ENCODE measurements around the gene LHPP.

The LHPP gene

DNA sequence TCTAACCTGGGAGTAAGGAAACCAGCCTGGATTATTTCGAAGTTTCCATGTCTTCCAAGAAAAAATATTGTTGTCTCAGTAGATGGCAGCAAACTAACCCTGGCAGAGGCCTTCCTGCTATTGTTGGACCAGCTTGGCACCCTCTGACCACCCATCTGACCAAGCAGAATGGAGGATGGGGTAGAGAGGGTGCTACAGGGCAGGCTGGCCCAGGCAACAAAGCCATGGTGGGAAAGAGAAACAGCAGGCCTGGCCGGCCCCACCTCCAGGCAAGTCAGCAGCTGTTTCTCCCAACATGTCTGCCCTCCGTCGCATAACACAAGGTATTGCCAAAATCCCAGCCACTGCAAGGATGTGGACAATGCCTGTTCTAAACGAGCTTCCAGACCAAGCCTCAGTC lies 187.6 kb downstream of the LHPP start:
- peak; percentile 49 for DNase-seq

DNA sequence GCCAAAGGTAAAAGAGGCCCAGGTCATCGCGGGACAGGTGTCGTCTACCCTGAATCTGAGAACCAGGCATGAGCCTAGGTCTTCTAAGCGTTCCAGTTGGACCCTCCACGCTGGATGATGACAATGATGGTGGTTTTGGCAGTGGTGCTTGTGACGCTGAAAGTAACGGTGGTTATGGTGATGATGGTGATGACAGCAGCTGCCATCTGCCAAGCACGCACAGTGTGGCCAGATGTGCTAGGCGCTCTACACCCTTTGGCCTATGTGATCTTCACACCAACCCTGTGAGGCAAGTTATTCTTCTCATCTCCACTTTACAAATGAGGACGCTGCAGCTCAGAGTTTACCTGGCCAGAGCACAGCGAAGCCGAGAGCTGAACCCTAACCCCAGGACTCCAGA lies 188.6 kb downstream of the LHPP start:
- no peak for DNase-seq

- no peak for DNase-seq
These were observed 189.3 kb downstream of the LHPP start for GRCh38 chr10:124650820-124651401.

DNA sequence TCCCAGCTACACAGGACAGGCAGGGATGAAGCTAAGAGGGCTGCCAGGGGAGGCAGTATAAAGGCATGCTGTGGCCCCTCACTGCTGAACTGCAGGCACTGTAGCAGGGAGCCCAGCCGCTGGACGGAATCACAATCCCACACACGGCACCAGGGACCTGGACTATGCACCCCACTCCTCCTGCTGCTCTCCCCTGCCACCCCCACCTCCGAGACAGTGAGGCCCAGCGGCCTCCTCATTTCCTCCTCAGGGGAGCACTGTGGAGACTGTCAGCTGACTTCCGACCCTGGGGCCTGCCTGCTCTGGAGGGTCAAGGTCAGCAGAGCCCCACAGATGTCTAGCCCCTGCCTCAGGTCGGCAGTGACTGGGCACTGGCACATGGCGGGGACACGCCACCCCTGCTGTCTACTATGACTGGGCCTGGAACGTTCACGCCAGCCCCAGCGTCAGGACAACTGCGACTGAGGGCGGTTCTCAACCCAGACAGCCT lies 189.8 kb downstream of the LHPP start:
- DNase-seq: no peak

DNA sequence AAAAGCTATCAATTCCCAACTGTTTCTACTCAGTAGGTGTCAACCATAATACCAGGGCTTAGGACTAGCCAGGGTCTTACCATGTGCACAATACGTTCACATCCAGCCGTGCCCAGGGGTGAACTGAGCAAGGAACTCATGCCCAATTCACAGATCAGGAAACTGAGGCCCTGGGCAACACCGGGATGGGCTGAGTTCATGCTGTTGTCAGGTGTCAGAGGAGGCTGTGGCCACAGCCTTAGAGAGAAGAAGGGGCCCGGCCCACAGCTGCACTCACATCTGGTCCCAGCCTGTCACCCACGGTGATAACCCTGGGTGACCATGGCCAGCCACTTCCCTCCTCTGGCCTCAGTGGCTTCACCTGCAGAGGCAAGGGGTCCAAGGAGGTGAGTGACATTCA lies 190.6 kb downstream of the LHPP start:
- DNase-seq: no peak

DNA sequence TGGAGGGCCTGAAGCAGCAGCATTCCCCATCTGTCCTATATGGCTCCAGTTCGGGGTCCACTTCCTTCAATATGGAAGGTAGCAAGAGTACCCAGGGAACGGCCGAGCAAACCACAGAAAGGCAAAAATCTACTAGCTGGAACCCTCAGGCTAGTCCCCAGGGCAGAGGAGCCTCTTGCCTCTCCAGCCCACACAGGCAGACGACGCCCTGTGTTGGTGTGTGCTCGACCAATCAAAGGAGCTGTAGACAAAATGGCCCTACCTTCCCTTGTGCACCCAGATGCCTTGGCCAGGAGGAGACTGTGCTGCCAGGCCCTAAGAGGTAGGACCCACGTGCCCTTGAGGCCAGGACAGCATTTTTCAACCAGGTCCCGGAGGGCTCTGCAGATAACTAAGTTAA lies 191.1 kb downstream of the LHPP start:
- DNase-seq: no peak

- no peak for DNase-seq
These were observed 191.7 kb downstream of the LHPP start for GRCh38 chr10:124653311-124653710.

- no peak for DNase-seq
These were observed 192.4 kb downstream of the LHPP start for GRCh38 chr10:124653811-124654651.

DNA sequence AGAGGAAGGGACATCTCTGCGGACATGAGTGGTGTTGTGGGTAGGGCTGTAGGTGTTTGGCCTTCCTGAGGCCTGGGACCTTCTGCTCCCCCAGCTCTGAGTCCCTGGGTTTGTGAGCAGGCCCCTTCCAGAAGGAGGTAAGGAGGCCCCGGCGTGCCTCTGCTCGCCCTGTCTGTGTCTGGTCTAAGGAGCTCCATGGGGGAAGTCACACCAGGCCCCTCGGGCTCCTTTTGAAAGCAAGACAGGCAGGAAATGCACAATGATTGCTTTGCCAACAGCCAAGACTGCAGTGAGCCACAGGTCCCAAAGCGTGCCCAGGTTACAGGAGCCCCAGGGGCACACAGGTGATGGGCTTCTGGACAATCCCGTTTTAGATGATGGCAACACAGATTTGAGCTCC lies 193.1 kb downstream of the LHPP start:
- DNase-seq: no peak

- DNase-seq: no peak
These were observed 193.8 kb downstream of the LHPP start for GRCh38 chr10:124655191-124656112.

GRCh38 chr10:124656113-124656490 lies 194.5 kb downstream of the LHPP start:
- no peak for DNase-seq

DNA sequence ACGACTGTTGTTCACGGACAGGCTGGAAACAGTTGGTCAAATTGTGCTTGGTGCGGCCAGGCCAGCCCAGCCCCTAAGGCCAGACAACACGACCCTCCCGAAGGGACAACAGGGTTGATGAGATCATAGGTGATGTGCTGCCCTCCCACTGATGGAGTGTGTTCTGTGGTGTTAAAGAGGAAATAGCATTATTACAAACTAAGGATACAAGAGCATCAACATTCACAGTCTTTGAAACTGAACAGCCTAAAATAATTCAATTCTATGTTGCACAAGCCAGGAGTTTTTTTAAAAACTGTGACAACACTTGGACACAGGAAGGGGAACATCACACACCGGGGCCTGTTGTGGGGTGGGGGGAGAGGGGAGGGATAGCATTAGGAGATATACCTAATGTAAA lies 194.9 kb downstream of the LHPP start:
- DNase-seq: peak; percentile 46

DNA sequence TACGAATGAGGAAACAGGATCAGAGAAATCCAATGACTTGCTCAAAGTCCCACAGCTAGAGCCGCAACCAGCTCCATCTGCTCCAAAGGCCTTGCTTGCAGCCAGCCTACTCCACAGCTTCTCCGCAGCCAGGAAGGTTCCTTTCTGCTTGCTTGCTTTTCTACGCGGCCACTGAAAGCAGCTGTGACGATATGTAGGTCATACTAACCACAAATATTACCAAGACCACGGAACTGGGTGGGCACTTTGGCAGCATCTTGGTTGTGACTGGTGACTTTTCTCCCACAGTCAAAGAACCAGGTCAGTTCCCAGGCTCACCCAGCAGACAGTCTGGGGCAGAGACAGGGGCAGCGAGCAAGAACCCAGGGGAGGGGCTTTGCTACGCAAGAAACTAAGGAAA lies 196.2 kb downstream of the LHPP start:
- DNase-seq: no peak

GRCh38 chr10:124658591-124659242 lies 197.1 kb downstream of the LHPP start:
- DNase-seq: no peak

GRCh38 chr10:124659380-124659779 lies 197.8 kb downstream of the LHPP start:
- no peak for DNase-seq

DNA sequence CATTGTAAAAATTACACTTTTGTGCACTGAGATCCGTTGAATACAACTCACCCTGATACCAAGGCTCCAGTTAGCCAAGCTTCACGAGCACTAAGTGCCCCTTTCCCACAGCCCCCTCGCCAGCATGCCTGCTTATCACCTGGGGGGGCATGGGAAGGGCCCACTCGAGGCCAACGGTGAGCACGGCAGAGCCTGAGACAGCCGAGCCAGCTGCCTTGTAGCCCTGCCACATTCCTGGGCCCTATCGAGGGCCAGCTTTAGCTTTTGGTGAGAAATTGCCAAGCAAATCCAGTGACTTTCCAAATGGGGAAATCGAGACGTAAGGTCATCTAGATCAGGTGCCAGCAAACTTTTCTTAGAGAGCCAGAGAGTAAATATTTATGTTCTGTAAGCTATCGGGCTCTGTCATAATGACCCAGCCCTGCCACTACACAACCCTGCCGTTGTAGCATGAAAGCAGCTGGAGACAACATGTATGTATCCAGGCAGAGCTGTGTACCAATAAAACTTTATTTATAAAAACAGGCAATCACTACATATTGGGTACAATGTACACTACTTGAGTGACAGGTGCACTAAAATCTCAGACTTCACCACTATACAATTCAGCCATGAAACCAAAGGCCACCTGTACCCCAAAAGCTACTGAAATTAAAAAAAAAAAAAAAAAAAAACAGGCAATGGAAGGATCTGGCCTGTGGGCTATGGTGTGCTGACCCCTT lies 198.9 kb downstream of the LHPP start:
- DNase-seq: no peak

DNA sequence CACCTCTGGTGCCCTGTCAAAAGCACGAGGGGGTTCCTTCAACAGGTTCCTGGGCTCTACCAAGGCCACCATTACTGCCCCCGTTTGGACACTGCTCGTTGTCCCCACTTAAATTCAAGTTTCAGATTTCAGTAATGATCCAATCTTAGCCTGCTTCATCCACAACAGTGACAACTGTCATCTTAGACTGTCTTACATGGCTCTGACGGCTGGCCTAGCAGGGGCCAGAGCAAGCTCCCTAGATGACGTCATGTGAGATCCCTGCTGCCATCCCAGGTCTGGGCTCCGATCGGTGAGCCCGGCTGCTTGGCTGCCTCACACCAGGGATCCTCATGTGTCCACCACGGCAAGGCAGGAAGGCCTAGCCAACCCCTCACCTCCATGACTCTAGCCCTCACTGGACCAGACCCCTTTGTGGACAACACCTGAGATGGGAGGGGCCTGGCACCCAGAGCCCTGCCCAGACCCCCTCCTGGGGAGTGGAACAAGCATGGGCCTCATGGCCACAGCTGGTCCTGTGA lies 200.1 kb downstream of the LHPP start:
- DNase-seq: no peak

- DNase-seq: no peak
These were observed 201.6 kb downstream of the LHPP start for GRCh38 chr10:124663228-124663627.

Measured in inflammatory macrophage treated with lipopolysaccharide for 4 hours (primary cell).